Measurements from ENCODE around the gene PWP1. TPM values are rescaled to one million over a fixed set of nuclear protein-coding genes. Genes with fewer than 3 reads are reported as not detected.
"Not testable (repeated sequence)": the region's sequence is repeated elsewhere in the genome, so short reads cannot be mapped to it uniquely, and the experiment has no call there.

PWP1 gene
- total RNA-seq, 1 donor from 2014 or later, result 84.0 TPM

DNA sequence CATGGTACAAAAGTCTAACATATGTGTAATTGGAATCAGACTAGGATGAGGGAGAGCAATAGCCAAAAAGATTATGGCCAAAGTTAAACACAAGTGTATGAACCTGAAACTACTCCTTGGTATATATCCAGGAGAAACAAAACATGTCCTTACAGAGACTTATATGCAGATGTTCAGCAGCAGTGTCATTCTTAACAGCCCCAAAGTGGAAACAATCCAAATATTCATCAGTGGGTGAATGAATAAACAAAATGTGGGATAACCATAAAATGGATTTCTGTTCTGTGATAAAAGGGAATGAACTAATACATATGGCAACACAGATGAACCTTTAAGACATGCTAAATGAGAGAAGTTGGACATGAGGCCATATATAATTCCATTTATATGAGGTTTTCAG lies 30.2 kb downstream of the PWP1 start:
- intact Hi-C loops (cut with DNase I), result no loop called here
- no peaks in the 10 kb centered on the region for H3K27me3 ChIP-seq
- peaks cover 0 to 39% of the 10 kb centered on the region in 2 donors for H3K36me3 ChIP-seq
- no peak overlapping the region for H3K27ac ChIP-seq
- no peak overlapping the region for H3K4me3 ChIP-seq
- H3K9me3 ChIP-seq, result no peaks in the 10 kb centered on the region
- no peaks in the 10 kb centered on the region for H3K4me1 ChIP-seq
- no peak for DNase-seq (ENCODE audit: extremely low spot score in 2 of 2)
- TF ChIP-seq POLR2A (IDR thresholded peaks at IDR 0.05) (no peak), POLR2AphosphoS5 (IDR thresholded peaks at IDR 0.05; ENCODE audit: insufficient read depth in 1 of 2, low read depth in 1 of 2) (no peak)
- TF ChIP-seq, protein P1, sequence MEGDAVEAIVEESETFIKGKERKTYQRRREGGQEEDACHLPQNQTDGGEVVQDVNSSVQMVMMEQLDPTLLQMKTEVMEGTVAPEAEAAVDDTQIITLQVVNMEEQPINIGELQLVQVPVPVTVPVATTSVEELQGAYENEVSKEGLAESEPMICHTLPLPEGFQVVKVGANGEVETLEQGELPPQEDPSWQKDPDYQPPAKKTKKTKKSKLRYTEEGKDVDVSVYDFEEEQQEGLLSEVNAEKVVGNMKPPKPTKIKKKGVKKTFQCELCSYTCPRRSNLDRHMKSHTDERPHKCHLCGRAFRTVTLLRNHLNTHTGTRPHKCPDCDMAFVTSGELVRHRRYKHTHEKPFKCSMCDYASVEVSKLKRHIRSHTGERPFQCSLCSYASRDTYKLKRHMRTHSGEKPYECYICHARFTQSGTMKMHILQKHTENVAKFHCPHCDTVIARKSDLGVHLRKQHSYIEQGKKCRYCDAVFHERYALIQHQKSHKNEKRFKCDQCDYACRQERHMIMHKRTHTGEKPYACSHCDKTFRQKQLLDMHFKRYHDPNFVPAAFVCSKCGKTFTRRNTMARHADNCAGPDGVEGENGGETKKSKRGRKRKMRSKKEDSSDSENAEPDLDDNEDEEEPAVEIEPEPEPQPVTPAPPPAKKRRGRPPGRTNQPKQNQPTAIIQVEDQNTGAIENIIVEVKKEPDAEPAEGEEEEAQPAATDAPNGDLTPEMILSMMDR (IDR thresholded peaks at IDR 0.05), result no peak

DNA sequence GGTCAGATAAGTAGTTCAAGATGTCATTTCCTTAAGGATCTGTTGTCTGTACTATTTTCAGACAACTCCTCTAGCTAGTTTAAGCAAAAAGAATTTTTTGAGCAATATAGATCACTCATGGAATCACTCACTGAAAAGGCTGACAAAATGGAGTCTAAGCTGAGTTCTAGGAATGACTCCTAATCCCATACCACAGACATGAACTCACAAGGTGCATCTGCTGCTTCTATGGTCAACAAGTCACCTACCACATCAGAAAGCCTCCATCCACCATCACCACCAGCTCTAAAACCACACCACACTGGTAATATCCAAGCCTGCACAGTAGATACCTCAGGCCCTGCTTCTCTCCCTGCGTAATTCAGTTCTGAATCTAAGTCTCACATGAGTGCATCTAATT lies 33.0 kb downstream of the PWP1 start:
- H3K9me3 ChIP-seq, result no peaks in the 10 kb centered on the region
- TF ChIP-seq POLR2AphosphoS5 (IDR thresholded peaks at IDR 0.05; ENCODE audit: insufficient read depth in 1 of 2, low read depth in 1 of 2) (no peak), POLR2A (IDR thresholded peaks at IDR 0.05) (no peak)
- TF ChIP-seq, protein P1 (IDR thresholded peaks at IDR 0.05), result no peak
- no peaks in the 10 kb centered on the region for H3K4me1 ChIP-seq
- H3K4me3 ChIP-seq, result no peak overlapping the region
- H3K27ac ChIP-seq, result no peak overlapping the region
- peaks cover 0 to 11% of the 10 kb centered on the region in 2 donors for H3K36me3 ChIP-seq
- no peaks in the 10 kb centered on the region for H3K27me3 ChIP-seq
- intact Hi-C loops (cut with DNase I), result no loop called here
- DNase-seq (ENCODE audit: extremely low spot score in 2 of 2), result no peak

DNA sequence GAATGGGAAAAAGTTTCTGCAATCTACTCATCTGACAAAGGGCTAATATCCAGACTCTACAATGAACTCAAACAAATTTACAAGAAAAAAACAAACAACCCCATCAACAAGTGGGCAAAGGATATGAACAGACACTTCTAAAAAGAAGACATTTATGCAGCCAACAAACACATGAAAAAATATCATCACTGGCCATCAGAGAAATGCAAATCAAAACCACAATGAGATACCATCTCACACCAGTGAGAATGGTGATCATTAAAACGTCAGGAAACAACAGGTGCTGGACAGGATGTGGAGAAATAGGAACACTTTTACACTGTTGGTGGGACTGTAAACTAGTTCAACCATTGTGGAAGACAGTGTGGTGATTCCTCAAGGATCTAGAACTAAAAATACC lies 41.7 kb downstream of the PWP1 start:
- intact Hi-C loops (cut with DNase I); DNase-seq (ENCODE audit: extremely low spot score in 2 of 2): not testable (repeated sequence)

DNA sequence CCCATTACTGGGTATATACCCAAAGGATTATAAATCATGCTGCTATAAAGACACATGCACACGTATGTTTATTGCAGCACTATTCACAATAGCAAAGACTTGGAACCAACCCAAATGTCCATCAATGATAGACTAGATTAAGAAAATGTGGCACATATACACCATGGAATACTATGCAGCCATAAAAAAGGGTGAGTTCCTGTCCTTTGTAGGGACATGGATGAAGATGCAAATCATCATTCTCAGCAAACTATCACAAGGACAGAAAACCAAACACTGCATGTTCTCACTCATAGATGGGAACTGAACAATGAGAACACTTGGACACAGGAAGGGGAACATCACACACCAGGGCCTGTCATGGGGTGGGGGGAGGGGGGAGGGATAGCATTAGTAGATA lies 42.1 kb downstream of the PWP1 start:
- H3K36me3 ChIP-seq; H3K27ac ChIP-seq; H3K4me1 ChIP-seq; DNase-seq (ENCODE audit: extremely low spot score in 2 of 2); H3K9me3 ChIP-seq; H3K27me3 ChIP-seq; intact Hi-C loops (cut with DNase I); H3K4me3 ChIP-seq: not testable (repeated sequence)

More for the DNA sequence above, 41.7 kb downstream of the PWP1 start:
- not testable (repeated sequence) for H3K36me3 ChIP-seq, H3K27ac ChIP-seq, H3K4me1 ChIP-seq, H3K4me3 ChIP-seq, H3K9me3 ChIP-seq, H3K27me3 ChIP-seq

DNA sequence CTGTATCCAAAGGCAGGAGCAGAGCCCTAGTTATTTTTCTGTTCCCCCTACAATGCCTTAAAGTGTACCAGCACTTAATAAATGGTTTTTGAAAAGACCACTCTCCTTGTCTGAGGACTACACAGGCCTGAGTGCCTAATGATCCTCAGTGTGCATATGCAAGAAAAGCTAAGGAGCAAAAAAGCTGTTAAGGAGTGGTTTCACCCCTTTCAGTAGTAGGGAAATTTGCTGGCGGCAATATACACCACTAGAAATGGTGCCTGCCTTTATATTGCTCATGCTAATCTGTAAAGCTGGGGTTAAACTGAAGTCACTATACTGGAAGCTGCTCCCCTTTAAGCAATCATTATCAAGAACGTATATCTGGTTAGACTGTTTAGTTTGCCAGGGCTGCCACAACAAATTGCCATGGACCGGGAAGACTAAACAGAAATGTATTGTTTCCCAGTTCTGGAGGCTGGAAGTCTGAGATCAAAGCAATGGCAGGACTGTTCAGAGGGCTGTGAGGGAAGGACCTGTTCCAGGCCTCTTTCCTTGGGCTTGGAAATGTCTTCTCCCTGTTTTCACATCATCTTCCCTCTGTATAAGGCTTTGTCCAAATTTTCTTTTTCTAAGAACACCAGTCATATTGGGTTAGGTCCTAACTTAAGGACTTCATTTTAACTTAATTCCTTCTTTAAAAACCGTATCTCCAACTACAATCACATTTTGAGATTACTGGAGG lies 45.2 kb downstream of the PWP1 start:
- peaks cover 0 to 31% of the 10 kb centered on the region in 2 donors for H3K36me3 ChIP-seq
- H3K27ac ChIP-seq, result no peak overlapping the region
- H3K9me3 ChIP-seq, result no peaks in the 10 kb centered on the region
- no peaks in the 10 kb centered on the region for H3K4me1 ChIP-seq
- intact Hi-C loops (cut with DNase I), result no loop called here
- H3K4me3 ChIP-seq, result no peak overlapping the region
- H3K27me3 ChIP-seq, result no peaks in the 10 kb centered on the region
- TF ChIP-seq POLR2A (IDR thresholded peaks at IDR 0.05) (no peak), POLR2AphosphoS5 (IDR thresholded peaks at IDR 0.05; ENCODE audit: insufficient read depth in 1 of 2, low read depth in 1 of 2) (no peak)
- TF ChIP-seq, protein P1 (IDR thresholded peaks at IDR 0.05), result no peak
- no peak for DNase-seq (ENCODE audit: extremely low spot score in 2 of 2)

DNA sequence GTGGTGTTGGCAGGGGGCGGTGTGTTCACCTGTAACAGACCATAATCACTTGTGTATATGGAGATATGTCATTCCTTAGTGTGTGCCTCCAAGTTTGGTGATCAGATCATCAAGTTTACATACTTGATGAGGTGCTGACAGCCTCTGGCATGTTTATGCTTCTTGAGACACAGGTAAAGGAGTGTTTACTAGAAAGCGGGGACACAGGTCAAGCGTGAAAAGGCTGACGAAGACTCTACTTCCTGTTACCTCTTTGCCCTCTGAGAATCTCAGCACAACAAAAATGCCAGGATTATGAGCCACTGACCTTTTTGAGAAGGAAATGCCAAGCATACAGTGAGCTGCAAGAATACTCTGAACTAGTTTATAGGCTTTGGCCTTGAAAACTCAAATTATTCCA lies 45.8 kb downstream of the PWP1 start:
- H3K27me3 ChIP-seq, result no peaks in the 10 kb centered on the region
- DNase-seq (ENCODE audit: extremely low spot score in 2 of 2), result no peak
- intact Hi-C loops (cut with DNase I), result no loop called here
- H3K4me3 ChIP-seq, result no peak overlapping the region
- H3K9me3 ChIP-seq, result no peaks in the 10 kb centered on the region
- H3K36me3 ChIP-seq, result peaks cover 0 to 37% of the 10 kb centered on the region in 2 donors
- no peaks in the 10 kb centered on the region for H3K4me1 ChIP-seq
- no peak overlapping the region for H3K27ac ChIP-seq
- TF ChIP-seq, protein P1 (IDR thresholded peaks at IDR 0.05), result no peak
- no peak for TF ChIP-seq POLR2AphosphoS5 (IDR thresholded peaks at IDR 0.05; ENCODE audit: insufficient read depth in 1 of 2, low read depth in 1 of 2)
- no peak for TF ChIP-seq POLR2A (IDR thresholded peaks at IDR 0.05)
